ENCODE measurements around the gene AQP5.

The AQP5 gene

DNA sequence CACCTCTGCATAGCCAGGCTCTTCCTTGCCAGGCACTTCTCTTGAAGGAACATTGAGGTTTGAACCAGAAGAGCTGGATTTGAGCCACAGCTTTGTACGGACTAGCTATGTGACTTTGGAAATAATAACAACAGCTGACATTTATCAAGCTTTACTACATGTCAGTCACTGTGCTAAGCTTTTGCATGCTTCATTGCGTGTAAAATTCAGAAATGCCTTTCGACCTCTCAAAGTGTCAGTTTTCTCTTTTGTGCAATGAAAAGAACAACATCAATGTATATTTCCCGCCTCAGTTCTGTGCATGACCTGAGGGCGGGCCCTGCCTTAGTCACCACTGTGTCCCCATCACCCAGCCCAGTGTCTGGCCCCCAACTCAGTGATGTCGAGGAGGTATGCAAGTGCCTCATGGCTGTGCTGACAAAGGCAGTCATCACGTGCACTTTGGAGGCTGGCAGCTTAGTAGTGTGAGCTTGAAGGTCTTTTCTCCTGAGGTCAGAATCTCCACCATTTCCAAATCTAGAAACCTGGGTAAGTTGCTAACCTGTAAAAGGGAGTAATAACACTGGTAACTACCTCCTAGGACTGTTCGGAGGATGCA, 29.0 kb upstream of the AQP5 start:
- no peak for DNase-seq

DNA sequence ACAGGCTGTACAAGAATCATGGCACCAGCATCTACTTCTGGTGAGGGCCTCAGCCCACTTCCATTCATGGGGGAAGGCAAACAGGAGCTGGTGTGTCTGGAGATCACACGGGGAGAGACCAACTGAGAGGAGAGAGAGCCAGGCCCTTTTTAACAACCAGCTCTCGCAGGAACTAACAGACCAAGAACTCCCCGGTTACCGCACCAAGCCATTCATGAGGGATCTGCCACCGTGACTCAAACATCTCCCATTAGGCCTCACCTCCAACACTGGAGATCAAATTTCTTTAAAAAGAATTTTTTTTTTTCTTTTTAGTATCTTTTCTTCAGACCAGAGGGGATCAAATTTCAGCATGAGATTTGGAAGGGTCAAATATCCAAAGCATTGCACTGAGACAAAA, 27.9 kb upstream of the AQP5 start:
- peak; percentile 48 for DNase-seq

GRCh38 chr12:49934505-49934904, 27.2 kb upstream of the AQP5 start:
- no peak for DNase-seq

DNA sequence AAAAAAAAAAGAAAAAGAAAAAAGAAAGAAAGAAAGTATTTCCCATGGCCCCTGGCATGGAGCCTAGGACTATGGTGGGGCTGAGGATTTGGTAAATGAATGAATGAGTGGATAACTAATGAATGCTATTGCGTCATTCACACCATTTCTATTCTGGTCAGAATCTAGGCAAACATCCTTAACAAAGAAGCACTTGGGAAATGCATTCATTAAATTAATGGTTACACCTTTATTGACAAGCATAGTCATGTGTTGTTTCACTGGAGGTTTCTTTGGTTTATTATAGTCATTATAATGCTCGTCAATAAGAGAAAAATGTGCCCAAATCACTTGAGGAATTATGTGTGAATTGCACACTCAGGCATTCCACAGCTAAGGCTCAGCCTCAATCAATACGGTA, 24.7 kb upstream of the AQP5 start:
- no peak for DNase-seq

DNA sequence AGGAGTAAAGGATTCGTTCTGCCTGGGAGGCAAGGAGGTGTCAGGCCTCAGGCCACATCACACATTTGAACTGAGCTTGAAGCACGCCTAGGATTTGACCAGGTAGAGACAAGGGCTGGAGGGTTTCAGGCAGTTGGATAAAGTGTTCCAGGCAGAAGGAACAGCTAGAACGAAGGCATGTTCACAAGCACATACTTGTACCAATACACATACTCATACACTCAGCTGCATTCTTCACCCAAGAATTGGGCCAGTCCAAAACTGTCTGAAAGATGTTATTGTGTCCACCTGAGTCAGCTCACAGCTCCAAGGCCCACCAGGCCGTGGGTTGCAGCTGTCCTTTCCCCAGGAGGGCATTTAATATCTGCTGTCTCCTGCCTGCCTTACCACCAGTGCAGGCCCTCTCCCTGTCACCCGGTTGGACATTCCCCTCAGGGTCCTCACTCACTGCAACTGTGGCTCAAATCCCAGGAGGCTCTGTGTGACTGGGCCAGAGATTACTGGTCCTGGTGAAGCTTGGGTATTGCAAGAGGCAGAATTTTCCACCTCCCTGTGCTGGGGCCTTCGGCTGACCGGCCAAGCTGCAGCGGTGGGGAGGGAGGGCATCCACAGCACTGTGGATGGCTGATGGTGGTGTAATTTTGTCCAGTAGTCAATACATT, 23.9 kb upstream of the AQP5 start:
- no peak for DNase-seq

DNA sequence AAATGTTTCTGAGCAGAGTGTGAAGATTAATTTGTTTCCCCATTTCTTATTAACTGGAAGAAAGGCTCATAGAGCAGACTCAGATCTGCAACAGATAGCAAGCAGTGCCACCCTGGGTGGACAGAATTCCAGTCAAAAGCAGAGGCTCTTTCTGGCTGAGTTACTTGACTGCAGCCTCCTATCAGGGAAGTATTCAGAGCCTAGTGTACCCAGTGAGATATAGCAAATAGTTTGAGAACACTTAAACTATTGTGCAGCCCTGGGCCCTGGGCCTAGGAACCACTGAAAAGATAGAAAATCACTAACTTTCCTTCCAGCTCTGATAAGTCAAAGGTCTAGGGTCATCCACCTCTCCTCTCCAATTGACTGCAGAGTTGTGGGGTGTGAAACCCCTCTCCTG, 22.4 kb upstream of the AQP5 start:
- DNase-seq = no peak

DNA sequence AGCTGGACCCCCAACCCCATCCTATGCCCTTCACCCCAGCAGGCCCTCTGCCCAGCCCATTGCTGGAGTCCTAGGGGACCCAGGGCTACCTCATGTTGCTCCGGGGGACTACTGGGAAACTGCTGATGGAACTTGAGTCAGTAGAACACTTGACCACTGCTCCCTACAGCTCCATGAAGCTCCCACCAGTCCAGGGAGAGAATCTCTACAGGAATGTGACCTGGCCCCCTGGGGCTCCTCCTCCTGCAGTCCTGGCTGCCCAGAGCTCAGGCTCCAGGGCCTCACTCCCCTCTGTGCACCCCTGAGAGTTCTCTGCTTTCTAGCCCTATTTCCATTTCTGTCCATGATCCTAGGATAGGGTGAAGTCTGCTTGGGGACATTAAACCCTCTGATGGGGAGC, 22.0 kb upstream of the AQP5 start:
- DNase-seq = no peak

DNA sequence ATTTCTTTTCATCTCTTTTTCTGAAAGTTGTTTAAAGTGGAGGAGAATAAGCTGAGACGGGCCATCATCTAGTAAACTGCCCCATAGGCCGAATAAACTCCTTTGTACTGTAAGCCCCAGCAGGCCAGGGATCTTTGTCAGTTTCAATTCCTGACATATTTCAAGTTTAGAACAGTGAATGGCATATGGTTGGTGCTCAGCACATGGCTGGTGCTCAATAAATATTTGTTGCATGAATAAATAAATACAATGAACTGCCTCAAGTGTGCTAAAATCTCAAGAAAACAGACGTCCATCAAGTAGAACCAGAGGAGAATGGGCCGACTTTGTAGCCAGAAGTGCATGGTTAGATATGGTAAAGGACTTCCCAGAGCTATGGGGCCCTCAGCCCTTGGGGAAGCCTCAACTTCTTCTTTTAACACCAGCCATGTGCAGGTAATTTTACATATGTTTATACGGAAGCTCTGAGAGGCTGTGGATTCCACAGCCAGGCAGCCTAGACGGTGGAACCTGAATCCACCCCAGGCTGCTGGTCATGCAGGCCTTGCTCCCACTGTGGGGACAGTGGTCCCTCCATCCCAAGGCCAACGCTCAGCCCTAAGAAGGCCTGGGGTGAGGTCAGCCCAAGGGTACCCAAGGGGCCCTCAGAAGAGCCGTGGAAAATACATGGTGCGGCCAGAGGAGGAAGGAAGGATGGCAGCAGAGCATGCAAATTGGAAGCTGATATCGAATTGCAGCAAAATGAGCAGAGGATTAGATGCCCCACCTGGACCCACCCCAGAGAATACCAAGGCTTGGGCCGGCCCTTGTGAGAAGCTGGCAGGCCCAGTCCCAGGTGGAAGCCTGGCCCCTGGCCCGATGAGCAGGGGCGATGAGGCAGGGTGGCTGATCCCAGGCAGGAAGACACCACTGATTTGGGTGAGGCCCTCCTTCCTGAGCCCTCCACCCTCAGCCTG, 19.8 kb upstream of the AQP5 start:
- DNase-seq = no peak

DNA sequence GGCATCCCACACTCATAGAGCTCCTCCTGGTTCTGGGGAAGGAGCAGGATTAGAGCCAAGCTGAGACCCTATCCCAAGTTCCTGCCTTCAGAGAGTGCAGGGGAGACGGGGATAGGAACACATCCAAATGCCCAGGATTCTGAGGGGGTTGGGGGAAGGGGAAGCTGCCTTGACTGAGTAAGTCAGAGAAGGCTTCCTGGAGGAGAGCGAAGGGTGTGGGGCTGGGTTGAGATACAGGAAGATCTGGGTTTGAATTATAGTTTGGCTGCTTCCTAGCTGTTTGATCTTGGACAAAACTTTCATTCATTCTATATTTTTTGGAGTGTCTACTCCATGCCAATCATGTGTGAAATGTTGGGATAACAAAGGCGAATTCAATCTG, 19.2 kb upstream of the AQP5 start:
- DNase-seq = no peak

GRCh38 chr12:49942921-49943624, 18.6 kb upstream of the AQP5 start:
- no peak for DNase-seq

DNA sequence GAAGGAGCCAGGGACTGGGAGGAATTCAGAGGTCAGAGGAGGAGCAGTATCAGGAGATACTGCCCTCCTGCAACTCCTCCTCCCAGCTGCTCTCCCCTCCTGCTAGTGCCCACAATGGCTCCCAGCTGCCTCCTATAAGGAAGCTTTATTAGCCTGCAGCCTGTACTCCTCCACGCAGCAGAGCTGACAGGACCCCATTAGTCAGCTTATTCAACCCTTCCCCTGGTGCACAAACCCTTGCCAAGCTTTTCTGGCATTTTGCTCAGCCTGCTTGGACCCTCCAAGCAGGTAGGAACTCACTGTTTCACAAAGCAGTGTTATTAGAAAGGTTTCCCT, 18.1 kb upstream of the AQP5 start:
- no peak for DNase-seq

- DNase-seq = no peak
Measured at GRCh38 chr12:49944046-49944445, 17.6 kb upstream of the AQP5 start.

- no peak for DNase-seq
Measured at GRCh38 chr12:49944718-49945117, 17.0 kb upstream of the AQP5 start.

DNA sequence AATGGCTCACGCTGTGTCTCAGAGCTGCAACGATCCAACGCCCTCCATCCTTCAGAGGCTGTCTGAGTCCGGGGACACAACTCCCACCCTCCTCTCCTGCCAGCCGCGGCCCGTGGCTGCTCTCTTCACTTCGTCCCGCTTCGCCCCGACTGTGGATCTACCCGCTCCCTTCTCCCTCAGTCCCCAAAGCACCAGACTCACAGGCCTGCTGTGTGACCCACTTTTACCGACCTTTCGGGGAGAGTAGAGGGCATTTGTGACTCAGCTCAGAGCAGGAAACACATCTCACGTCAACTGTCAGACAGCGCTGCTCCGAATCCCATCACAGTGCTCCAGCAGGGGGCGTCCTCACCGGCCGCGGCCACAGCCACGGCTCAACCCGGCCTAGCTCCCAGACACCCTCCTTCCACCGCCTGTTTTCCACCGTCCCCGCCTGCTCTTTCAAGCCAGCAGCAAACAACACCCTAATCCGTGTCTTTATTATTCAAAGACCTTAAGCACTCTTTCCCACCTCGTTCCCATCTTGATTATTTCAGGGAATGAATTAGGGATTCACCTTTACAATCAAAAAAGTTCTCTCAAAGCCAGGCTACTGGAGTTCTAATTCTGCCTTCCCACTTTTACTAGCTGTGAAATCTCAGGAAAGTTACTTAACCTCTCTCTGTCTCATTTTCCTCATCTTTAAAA, 16.1 kb upstream of the AQP5 start:
- peak; percentile 73 for DNase-seq

DNA sequence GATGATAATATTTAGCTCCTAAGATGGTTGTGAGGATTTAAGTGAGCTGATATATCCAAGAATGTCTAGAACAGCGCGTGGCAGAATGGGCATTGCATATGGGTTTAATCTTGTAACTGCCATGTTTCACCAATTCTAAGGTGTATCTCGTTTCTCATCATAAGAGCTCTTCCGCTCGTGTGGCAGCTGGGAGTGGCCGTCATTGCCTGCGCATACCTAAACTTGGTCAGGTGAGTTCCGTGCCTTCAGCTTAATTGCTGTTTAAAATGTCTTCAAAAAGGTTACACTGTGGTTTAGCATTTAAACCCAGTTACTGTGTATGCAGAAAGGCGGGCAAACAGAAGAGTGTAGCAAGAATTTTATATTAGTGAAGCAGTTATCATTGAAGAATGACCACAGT, 15.6 kb upstream of the AQP5 start:
- DNase-seq = no peak

DNA sequence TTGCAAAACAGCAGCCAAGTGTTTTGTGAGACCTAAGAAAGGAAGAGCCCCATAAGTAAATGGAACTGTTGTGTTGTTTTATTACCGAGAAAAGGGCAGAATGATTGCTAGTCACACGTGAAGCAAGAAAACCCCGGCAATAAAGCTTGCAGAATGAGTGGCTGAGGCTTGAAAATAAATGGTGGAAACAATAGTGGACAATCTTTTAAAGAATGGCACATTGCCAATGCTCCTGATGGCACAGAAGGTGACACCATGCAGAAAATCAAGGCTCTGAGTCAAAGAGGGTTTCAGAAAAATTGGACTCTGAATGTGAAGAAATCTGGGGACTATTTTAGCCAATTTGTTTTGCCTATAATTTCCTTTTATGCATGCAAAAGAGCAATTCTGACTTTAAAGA, 15.2 kb upstream of the AQP5 start:
- no peak for DNase-seq

DNA sequence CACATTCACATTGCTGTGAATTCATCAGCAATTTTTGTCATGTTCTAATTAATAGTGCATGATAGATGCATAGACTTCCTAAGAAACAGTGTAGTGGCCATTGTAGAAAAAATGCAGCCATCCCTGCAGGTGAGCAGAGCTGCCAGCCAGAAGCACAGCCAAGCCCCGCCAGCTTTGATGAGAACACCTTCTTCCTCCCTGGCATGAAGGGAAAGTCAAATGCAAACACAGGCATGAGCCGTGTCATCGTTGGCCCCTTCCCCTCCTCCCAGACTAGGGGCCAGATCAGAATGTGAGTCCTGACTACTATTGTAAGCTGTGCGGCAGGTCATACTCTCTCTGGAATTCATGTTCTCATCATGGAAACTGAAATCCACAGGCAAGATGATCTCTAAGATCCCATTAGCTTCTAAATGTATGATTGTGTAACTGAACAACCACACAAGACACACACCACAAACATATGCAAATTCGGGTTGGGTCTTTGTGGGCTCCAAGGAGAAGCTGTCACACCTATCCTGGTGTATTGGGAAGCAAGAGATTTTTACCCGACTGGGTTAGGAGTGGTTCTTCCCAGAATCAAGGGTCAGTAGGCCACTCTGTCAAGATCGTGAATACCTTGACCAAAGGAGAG, 14.0 kb upstream of the AQP5 start:
- no peak for DNase-seq

GRCh38 chr12:49948866-49949845, 12.5 kb upstream of the AQP5 start:
- DNase-seq = no peak

- DNase-seq = no peak
Measured at GRCh38 chr12:49949866-49950265, 11.8 kb upstream of the AQP5 start.

GRCh38 chr12:49950273-49951251, 11.1 kb upstream of the AQP5 start, which contains the start of gene AQP2:
TSS of gene AQP2 (plus strand) at chr12:49950737. CDS start at chr12:49950831, 94 bp downstream.
- DNase-seq = no peak

All from fibroblast of skin of abdomen (primary cell).